Measurements from ENCODE around the gene LMAN2.
"Not testable (repeated sequence)": the region's sequence is repeated elsewhere in the genome, so short reads cannot be mapped to it uniquely, and the experiment has no call there.

LMAN2 gene

GRCh38 chr5:177346820-177347219, 4.6 kb downstream of the LMAN2 start:
- no peak for DNase-seq (ENCODE audit: low spot score)

- DNase-seq (ENCODE audit: low spot score) = no peak
These were observed 6.6 kb downstream of the LMAN2 start for GRCh38 chr5:177344891-177345290.

- DNase-seq (ENCODE audit: low spot score) = no peak
These were observed 7.7 kb downstream of the LMAN2 start for GRCh38 chr5:177343777-177344176.

GRCh38 chr5:177343000-177343399, 8.5 kb downstream of the LMAN2 start:
- DNase-seq (ENCODE audit: low spot score) = not testable (repeated sequence)

GRCh38 chr5:177339107-177339638, 12.3 kb downstream of the LMAN2 start:
- no peak for DNase-seq (ENCODE audit: low spot score)

GRCh38 chr5:177338251-177339106, 13.0 kb downstream of the LMAN2 start:
- DNase-seq (ENCODE audit: low spot score) = no peak

- no peak for DNase-seq (ENCODE audit: low spot score)
These were observed 14.6 kb downstream of the LMAN2 start for GRCh38 chr5:177336603-177337494.

GRCh38 chr5:177336112-177336511, 15.4 kb downstream of the LMAN2 start:
- DNase-seq (ENCODE audit: low spot score) = no peak

- no peak for DNase-seq (ENCODE audit: low spot score)
These were observed 15.8 kb downstream of the LMAN2 start for GRCh38 chr5:177335701-177336065.

GRCh38 chr5:177334781-177335700, 16.4 kb downstream of the LMAN2 start:
- DNase-seq (ENCODE audit: low spot score) = no peak

- DNase-seq (ENCODE audit: low spot score) = no peak
These were observed 17.3 kb downstream of the LMAN2 start for GRCh38 chr5:177334155-177334551.

GRCh38 chr5:177333420-177334154, 17.9 kb downstream of the LMAN2 start:
- DNase-seq (ENCODE audit: low spot score) = no peak

- DNase-seq (ENCODE audit: low spot score) = no peak
These were observed 18.6 kb downstream of the LMAN2 start for GRCh38 chr5:177332896-177333260.

- DNase-seq (ENCODE audit: low spot score) = no peak
These were observed 19.2 kb downstream of the LMAN2 start for GRCh38 chr5:177332031-177332895.

- DNase-seq (ENCODE audit: low spot score) = no peak
These were observed 20.3 kb downstream of the LMAN2 start for GRCh38 chr5:177330991-177331842.

- DNase-seq (ENCODE audit: low spot score) = no peak
These were observed 21.6 kb downstream of the LMAN2 start for GRCh38 chr5:177329883-177330282.

GRCh38 chr5:177328545-177329231, 22.8 kb downstream of the LMAN2 start:
- DNase-seq (ENCODE audit: low spot score) = no peak
